Heart left ventricle (tissue), 16 donors: Measurements from ENCODE around the gene PDGFD. TPM values are rescaled to one million over a fixed set of nuclear protein-coding genes. Genes with fewer than 3 reads are reported as not detected.

Experiments
- ATAC-seq, 4 donors: fragments of 200-7000 bp; cut with Tn5 transposase; one replicate each; pipeline ENCODE4 v1.9.1; 2020 to 2022; ENCODE audit warnings: moderate library complexity in 4 of 4, mild to moderate bottlenecking in 3 of 4, moderate number of reproducible peaks in 1 of 4
- DNase-seq, 5 donors: peaks; one replicate each; pipeline ENCODE4 v3.0.0-alpha.2; 2020
- H3K27ac ChIP-seq, 12 donors: fragments of 200-600 bp; sonication (generic) in 4 of 12; one replicate each; pipeline versions ENCODE4 v1.5.0 to v1.8.0; 2016 to 2022; ENCODE audit warnings: mild to moderate bottlenecking in 2 of 12
- H3K27me3 ChIP-seq, 9 donors: fragments of 200-600 bp; sonication (generic) in 2 of 9; one replicate each; pipeline versions ENCODE4 v1.5.1 to v1.8.0; 2016 to 2022; ENCODE audit warnings: mild to moderate bottlenecking in 3 of 9
- H3K36me3 ChIP-seq, 9 donors: fragments of 200-600 bp; sonication (generic) in 2 of 9; one replicate each; pipeline versions ENCODE4 v1.5.0 to v1.8.0; 2018 to 2022; ENCODE audit warnings: mild to moderate bottlenecking in 2 of 9
- H3K4me1 ChIP-seq, 12 donors: fragments of 200-600 bp; sonication (generic) in 4 of 12; one replicate each; pipeline versions ENCODE4 v1.5.0 to v1.8.0; 2016 to 2022; ENCODE audit warnings: mild to moderate bottlenecking in 3 of 12
- H3K4me3 ChIP-seq, 12 donors: fragments of 200-600 bp; sonication (generic) in 4 of 12; one replicate each; pipeline versions ENCODE4 v1.5.0 to v1.8.0; 2017 to 2022; ENCODE audit warnings: mild to moderate bottlenecking in 9 of 12, moderate library complexity in 4 of 12
- H3K9me3 ChIP-seq, 12 donors: fragments of 200-600 bp; sonication (generic) in 4 of 12; one replicate each; pipeline versions ENCODE4 v1.5.0 to v1.8.0; 2016 to 2022; ENCODE audit warnings: mild to moderate bottlenecking in 1 of 12
- POLR2A ChIP-seq, 2 donors: fragments of 450-650 bp; IDR thresholded peaks; one replicate each; pipeline ENCODE4 v1.6.1; 2017; ENCODE audit warnings: antibody characterized with exemption in 2 of 2, mild to moderate bottlenecking in 2 of 2, moderate library complexity in 2 of 2
- WGBS, 4 donors: extraction: QIAGEN DNeasy Blood & Tissue Kit in 2 of 4; methylation state at CpG; one replicate each; pipeline versions ENCODE4 v1.1.5 to v1.1.7; 2013 to 2018; 5-methylcytosine and 5-hydroxymethylcytosine counted together
- intact Hi-C, 10 donors: fragments of 100-400 bp; cut with DNase I; formaldehyde crosslinking; loops; one replicate each; pipeline versions ENCODE4 v1.11.1 to v1.14.2; 2022
- polyA plus RNA-seq, 2 donors: library from polyadenylated mRNA; stranded (reverse); fragments of 200-250 nt; gene quantifications; one replicate each; pipeline ENCODE4 v1.2.3, GENCODE V29; 2013
- total RNA-seq, 9 donors: library from RNA; depleted of rRNA in 2 of 9; stranded (reverse); fragments of >200 nt in 2 of 9; fragmentation: NEBNext Ultra II Directional in 3 of 9; extraction: Animal tissue kit (Norgen Biotek cat#: 25700) in 3 of 9; gene quantifications; one replicate each; pipeline versions ENCODE4 v1.1.0 to v1.2.4, GENCODE V29; 2016 to 2023
- TF ChIP-seq, protein P1 (sequence below), 12 donors: fragments of 200-600 bp; sonication (generic) in 4 of 12; IDR thresholded peaks; one replicate each; pipeline versions ENCODE4 v1.5.0 to v1.8.0; 2018 to 2022; ENCODE audit warnings: antibody characterized with exemption in 12 of 12, mild to moderate bottlenecking in 5 of 12
- donor health status: ischemic (EF 13 %, LVEDD 7.1; RV severe dilation, severe dysfunction).
- donor health status: healthy with polysubstance abuse.
- donor health status: DM: no; HTN: yes; CAD: no.
- donor health status: DM: no; HTN: no; CAD: no.
- donor health status: ischemic (EF 25% LVEDD 6.9; RV normal size, moderate dysfunction).
- donor health status: ischemic (EF 25% LVEDD 5.7; RV mildly dilated, moderate dysfunction).
- donor health status: healthy.
- donor health status: DM: yes; HTN: yes; CAD: no.
- donor health status: ischemic (EF 35%, LVEDD 5.7; RV mildly dilated, moderate dysfunction).
- donor health status: nonischemic (EF 11% LVEDD 7.7; RV severe dilation, severe dysfunction).
- donor health status: DM: yes; HTN: yes; CAD: no.
- donor health status: PGD.
- donor health status: ischemic (EF 29% LVEDD 5.4; RV normal size, mild dysfunction).
- donor health status: nonischemic (EF 23%, LVEDD 6.1; RV moderate dilation, normal function).

PDGFD gene
- total and polyA plus RNA-seq, 11 donors: 3.6 to 24.6 (median 15.3) TPM

DNA sequence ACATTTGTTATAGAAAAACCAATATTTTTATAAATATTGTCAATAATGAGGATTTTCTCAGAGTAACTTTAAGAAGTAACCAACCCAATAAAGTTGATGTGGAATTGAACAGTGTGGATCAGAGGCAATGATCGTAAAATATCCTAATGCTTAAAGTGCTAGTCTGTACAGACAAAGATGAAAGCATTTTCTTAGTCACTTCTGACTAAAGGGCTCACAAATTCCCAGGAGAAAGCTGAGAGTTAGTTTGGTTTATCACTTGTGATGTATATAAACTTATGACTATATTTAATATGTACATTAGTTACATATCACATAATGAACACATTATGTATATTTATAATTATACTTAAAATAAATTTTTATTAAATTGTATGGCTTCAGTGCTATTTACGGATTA is 152.9 kb downstream of the PDGFD start:
- Histone ChIP-seq H3K36me3 (no peaks in the 10 kb centered on the region), H3K9me3 (no peaks in the 10 kb centered on the region), H3K4me3 (no peak overlapping the region), H3K4me1 (peaks cover 0 to 12% (median 0%) of the 10 kb centered on the region in 12 donors), H3K27ac (no peak overlapping the region), H3K27me3 (no peaks in the 10 kb centered on the region)
- DNase-seq (no peak), ATAC-seq (no peak)
- 78 to 86% (median 85%) methylated on average over 2 of the region's 2 CpGs for WGBS, 4 donors
- intact Hi-C loops: no loop called here
- TF ChIP-seq, protein P1, sequence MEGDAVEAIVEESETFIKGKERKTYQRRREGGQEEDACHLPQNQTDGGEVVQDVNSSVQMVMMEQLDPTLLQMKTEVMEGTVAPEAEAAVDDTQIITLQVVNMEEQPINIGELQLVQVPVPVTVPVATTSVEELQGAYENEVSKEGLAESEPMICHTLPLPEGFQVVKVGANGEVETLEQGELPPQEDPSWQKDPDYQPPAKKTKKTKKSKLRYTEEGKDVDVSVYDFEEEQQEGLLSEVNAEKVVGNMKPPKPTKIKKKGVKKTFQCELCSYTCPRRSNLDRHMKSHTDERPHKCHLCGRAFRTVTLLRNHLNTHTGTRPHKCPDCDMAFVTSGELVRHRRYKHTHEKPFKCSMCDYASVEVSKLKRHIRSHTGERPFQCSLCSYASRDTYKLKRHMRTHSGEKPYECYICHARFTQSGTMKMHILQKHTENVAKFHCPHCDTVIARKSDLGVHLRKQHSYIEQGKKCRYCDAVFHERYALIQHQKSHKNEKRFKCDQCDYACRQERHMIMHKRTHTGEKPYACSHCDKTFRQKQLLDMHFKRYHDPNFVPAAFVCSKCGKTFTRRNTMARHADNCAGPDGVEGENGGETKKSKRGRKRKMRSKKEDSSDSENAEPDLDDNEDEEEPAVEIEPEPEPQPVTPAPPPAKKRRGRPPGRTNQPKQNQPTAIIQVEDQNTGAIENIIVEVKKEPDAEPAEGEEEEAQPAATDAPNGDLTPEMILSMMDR (IDR thresholded peaks at IDR 0.05): no peak
- TF ChIP-seq POLR2A (IDR thresholded peaks at IDR 0.05): no peak

DNA sequence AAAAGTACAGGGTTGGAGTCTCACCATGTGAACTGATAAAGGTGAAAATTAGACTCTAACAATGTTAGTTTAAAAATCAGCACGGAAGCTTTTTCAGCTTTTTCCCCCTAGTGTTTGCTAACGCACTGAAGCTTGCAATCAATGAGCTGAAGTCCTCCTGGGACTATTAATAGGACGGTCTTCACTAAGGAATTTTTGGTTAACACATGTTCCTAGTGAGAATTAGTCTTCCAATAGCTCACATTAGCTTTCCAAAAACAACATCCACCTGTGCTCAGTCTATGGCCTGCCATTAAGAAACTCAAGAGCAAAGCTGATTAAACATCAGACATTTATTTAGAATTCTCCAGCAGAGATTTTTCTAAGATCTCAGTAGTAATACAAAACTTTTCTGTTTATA is 154.2 kb downstream of the PDGFD start:
- DNase-seq (no peak), ATAC-seq (no peak)
- H3K9me3 ChIP-seq: no peaks in the 10 kb centered on the region
- intact Hi-C loops: no loop called here
- no peak overlapping the region for H3K4me3 ChIP-seq
- 41 to 49% (median 44%) methylated on average over 3 of the region's 3 CpGs for WGBS, 4 donors
- H3K36me3 ChIP-seq: no peaks in the 10 kb centered on the region
- H3K4me1 ChIP-seq: peaks cover 0 to 12% (median 0%) of the 10 kb centered on the region in 12 donors
- TF ChIP-seq POLR2A (IDR thresholded peaks at IDR 0.05): no peak
- TF ChIP-seq, protein P1 (IDR thresholded peaks at IDR 0.05): no peak
- no peaks in the 10 kb centered on the region for H3K27me3 ChIP-seq
- no peak overlapping the region for H3K27ac ChIP-seq

DNA sequence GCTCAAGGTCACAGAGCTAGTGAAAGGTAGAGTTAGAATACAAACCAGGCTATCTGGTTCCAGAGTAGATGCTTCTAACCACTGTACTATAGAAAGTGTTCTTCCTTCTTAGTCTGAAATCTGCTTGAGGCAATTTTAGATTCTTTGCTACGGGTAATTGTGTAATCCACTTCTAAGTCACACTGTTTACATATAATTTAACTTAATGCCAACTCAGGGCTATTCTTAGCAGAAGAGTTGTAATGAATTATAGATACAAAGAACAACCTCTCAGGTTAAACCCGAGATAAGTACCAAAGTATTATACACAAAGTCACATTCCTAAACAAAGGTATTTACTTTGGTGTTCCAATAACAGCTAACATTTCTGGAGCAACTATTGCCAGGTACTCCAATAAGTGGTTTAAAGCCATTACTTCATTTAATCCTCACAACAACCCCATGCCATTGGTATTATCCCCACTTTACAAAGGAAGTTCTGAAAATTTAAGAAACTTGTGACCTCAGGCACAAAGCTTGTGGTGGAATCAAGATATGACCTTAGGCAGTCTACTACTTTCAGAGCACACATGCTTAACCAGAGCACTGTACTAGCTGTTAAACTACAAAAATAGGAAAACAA is 158.6 kb downstream of the PDGFD start:
- Histone ChIP-seq H3K36me3 (no peaks in the 10 kb centered on the region), H3K4me3 (no peak overlapping the region), H3K27ac (no peak overlapping the region), H3K27me3 (no peaks in the 10 kb centered on the region), H3K9me3 (no peaks in the 10 kb centered on the region), H3K4me1 (peaks cover 0 to 8% (median 0%) of the 10 kb centered on the region in 12 donors)
- no peak for ATAC-seq
- no peak for TF ChIP-seq POLR2A (IDR thresholded peaks at IDR 0.05)
- TF ChIP-seq, protein P1 (IDR thresholded peaks at IDR 0.05): no peak
- 49 to 57% (median 54%) methylated on average over 2 of the region's 2 CpGs for WGBS, 4 donors
- no peak for DNase-seq
- intact Hi-C loops: no loop called here

DNA sequence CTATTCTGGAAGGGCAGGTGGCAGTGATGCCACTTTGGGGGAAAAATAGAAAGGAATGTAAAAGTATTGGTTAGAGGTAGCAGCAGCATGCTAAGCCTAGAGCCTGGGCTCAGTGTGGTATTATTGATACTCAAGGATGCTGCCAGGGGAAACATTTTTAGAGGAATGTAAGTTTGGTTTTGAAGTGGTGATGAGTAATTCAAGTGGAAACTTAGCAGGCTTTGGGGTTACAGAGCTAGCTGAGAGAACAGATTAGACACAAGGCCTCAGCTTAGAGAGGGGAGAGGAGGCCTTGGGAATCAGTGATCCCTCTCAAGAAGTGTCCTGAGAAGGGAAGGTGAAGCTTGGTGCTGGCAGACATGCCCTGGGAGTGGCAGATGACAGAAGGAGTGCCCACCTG is 160.5 kb downstream of the PDGFD start:
- no peak for DNase-seq
- Histone ChIP-seq H3K27me3 (no peaks in the 10 kb centered on the region), H3K4me1 (no peaks in the 10 kb centered on the region), H3K27ac (no peak overlapping the region), H3K4me3 (no peak overlapping the region), H3K9me3 (no peaks in the 10 kb centered on the region), H3K36me3 (no peaks in the 10 kb centered on the region)
- intact Hi-C loops: no loop called here
- no peak for ATAC-seq
- TF ChIP-seq POLR2A (IDR thresholded peaks at IDR 0.05): no peak
- TF ChIP-seq, protein P1 (IDR thresholded peaks at IDR 0.05): no peak
